ENCODE measurements around the gene CP.

The CP gene

GRCh38 chr3:149221783-149222517 lies at the start of gene CP:
CP (minus strand) TSS chr3:149221829; CDS start chr3:149221792, 37 bp downstream.
- Histone ChIP-seq H3K27me3 (replicated peaks; ENCODE audit: control insufficient read depth, insufficient read depth, low read length) (no peaks in the 10 kb centered on the region), H3K9ac (ENCODE audit: low read length) (peak within 1 kb of the TSS; percentile 30), H3K36me3 (ENCODE audit: control insufficient read depth, insufficient read depth, low read length, severe bottlenecking) (no peaks in the 10 kb centered on the region), H3K4me1 (ENCODE audit: control insufficient read depth, insufficient read depth, low read length) (peaks cover 22% of the 10 kb centered on the region), H3K9me3 (ENCODE audit: control insufficient read depth, low read length) (no peaks in the 10 kb centered on the region), H3K4me3 (ENCODE audit: low read length) (peak within 1 kb of the TSS; percentile 58)
- no peak for DNase-seq (ENCODE audit: low read depth)

- DNase-seq (ENCODE audit: low read depth): peak; percentile 47
- Histone ChIP-seq H3K4me3 (ENCODE audit: low read length) (no peak overlapping the region), H3K27me3 (replicated peaks; ENCODE audit: control insufficient read depth, insufficient read depth, low read length) (no peaks in the 10 kb centered on the region), H3K4me1 (ENCODE audit: control insufficient read depth, insufficient read depth, low read length) (peaks cover 22% of the 10 kb centered on the region), H3K36me3 (ENCODE audit: control insufficient read depth, insufficient read depth, low read length, severe bottlenecking) (no peaks in the 10 kb centered on the region), H3K9ac (ENCODE audit: low read length) (no peak overlapping the region), H3K9me3 (ENCODE audit: control insufficient read depth, low read length) (no peaks in the 10 kb centered on the region)
Observed at GRCh38 chr3:149270180-149270579, 48.6 kb upstream of the CP start.

- Histone ChIP-seq H3K4me3 (ENCODE audit: low read length) (no peak overlapping the region), H3K9me3 (ENCODE audit: control insufficient read depth, low read length) (no peaks in the 10 kb centered on the region), H3K4me1 (ENCODE audit: control insufficient read depth, insufficient read depth, low read length) (peaks cover 19% of the 10 kb centered on the region), H3K9ac (ENCODE audit: low read length) (no peak overlapping the region), H3K36me3 (ENCODE audit: control insufficient read depth, insufficient read depth, low read length, severe bottlenecking) (no peaks in the 10 kb centered on the region), H3K27me3 (replicated peaks; ENCODE audit: control insufficient read depth, insufficient read depth, low read length) (no peaks in the 10 kb centered on the region)
- DNase-seq (ENCODE audit: low read depth): no peak
Observed at GRCh38 chr3:149269687-149270086, 48.1 kb upstream of the CP start.

GRCh38 chr3:149267565-149267964 lies 45.9 kb upstream of the CP start:
- H3K4me3 ChIP-seq (ENCODE audit: low read length): no peak overlapping the region
- DNase-seq (ENCODE audit: low read depth): no peak
- no peak overlapping the region for H3K9ac ChIP-seq (ENCODE audit: low read length)
- no peaks in the 10 kb centered on the region for H3K36me3 ChIP-seq (ENCODE audit: control insufficient read depth, insufficient read depth, low read length, severe bottlenecking)
- H3K4me1 ChIP-seq (ENCODE audit: control insufficient read depth, insufficient read depth, low read length): peaks cover 7% of the 10 kb centered on the region
- no peaks in the 10 kb centered on the region for H3K27me3 ChIP-seq (replicated peaks; ENCODE audit: control insufficient read depth, insufficient read depth, low read length)
- H3K9me3 ChIP-seq (ENCODE audit: control insufficient read depth, low read length): no peaks in the 10 kb centered on the region

- DNase-seq (ENCODE audit: low read depth): peak; percentile 74
- H3K27me3 ChIP-seq (replicated peaks; ENCODE audit: control insufficient read depth, insufficient read depth, low read length): no peaks in the 10 kb centered on the region
- no peak overlapping the region for H3K4me3 ChIP-seq (ENCODE audit: low read length)
- H3K9ac ChIP-seq (ENCODE audit: low read length): no peak overlapping the region
- no peaks in the 10 kb centered on the region for H3K36me3 ChIP-seq (ENCODE audit: control insufficient read depth, insufficient read depth, low read length, severe bottlenecking)
- H3K9me3 ChIP-seq (ENCODE audit: control insufficient read depth, low read length): no peaks in the 10 kb centered on the region
- peaks cover 7% of the 10 kb centered on the region for H3K4me1 ChIP-seq (ENCODE audit: control insufficient read depth, insufficient read depth, low read length)
Observed at GRCh38 chr3:149266736-149267135, 45.1 kb upstream of the CP start.

GRCh38 chr3:149263856-149264255 lies 42.2 kb upstream of the CP start:
- Histone ChIP-seq H3K4me3 (ENCODE audit: low read length) (no peak overlapping the region), H3K9ac (ENCODE audit: low read length) (no peak overlapping the region), H3K36me3 (ENCODE audit: control insufficient read depth, insufficient read depth, low read length, severe bottlenecking) (no peaks in the 10 kb centered on the region), H3K27me3 (replicated peaks; ENCODE audit: control insufficient read depth, insufficient read depth, low read length) (no peaks in the 10 kb centered on the region), H3K9me3 (ENCODE audit: control insufficient read depth, low read length) (no peaks in the 10 kb centered on the region), H3K4me1 (ENCODE audit: control insufficient read depth, insufficient read depth, low read length) (no peaks in the 10 kb centered on the region)
- no peak for DNase-seq (ENCODE audit: low read depth)

- no peak overlapping the region for H3K9ac ChIP-seq (ENCODE audit: low read length)
- no peak overlapping the region for H3K4me3 ChIP-seq (ENCODE audit: low read length)
- H3K9me3 ChIP-seq (ENCODE audit: control insufficient read depth, low read length): no peaks in the 10 kb centered on the region
- no peaks in the 10 kb centered on the region for H3K4me1 ChIP-seq (ENCODE audit: control insufficient read depth, insufficient read depth, low read length)
- no peak for DNase-seq (ENCODE audit: low read depth)
- H3K36me3 ChIP-seq (ENCODE audit: control insufficient read depth, insufficient read depth, low read length, severe bottlenecking): no peaks in the 10 kb centered on the region
- no peaks in the 10 kb centered on the region for H3K27me3 ChIP-seq (replicated peaks; ENCODE audit: control insufficient read depth, insufficient read depth, low read length)
Observed at GRCh38 chr3:149258714-149259113, 37.1 kb upstream of the CP start.

- Histone ChIP-seq H3K4me1 (ENCODE audit: control insufficient read depth, insufficient read depth, low read length) (no peaks in the 10 kb centered on the region), H3K27me3 (replicated peaks; ENCODE audit: control insufficient read depth, insufficient read depth, low read length) (no peaks in the 10 kb centered on the region), H3K4me3 (ENCODE audit: low read length) (no peak overlapping the region), H3K9me3 (ENCODE audit: control insufficient read depth, low read length) (no peaks in the 10 kb centered on the region), H3K9ac (ENCODE audit: low read length) (no peak overlapping the region), H3K36me3 (ENCODE audit: control insufficient read depth, insufficient read depth, low read length, severe bottlenecking) (no peaks in the 10 kb centered on the region)
- DNase-seq (ENCODE audit: low read depth): no peak
Observed at GRCh38 chr3:149258298-149258697, 36.7 kb upstream of the CP start.

- Histone ChIP-seq H3K36me3 (ENCODE audit: control insufficient read depth, insufficient read depth, low read length, severe bottlenecking) (no peaks in the 10 kb centered on the region), H3K9ac (ENCODE audit: low read length) (no peak overlapping the region), H3K4me1 (ENCODE audit: control insufficient read depth, insufficient read depth, low read length) (peaks cover 12% of the 10 kb centered on the region), H3K4me3 (ENCODE audit: low read length) (no peak overlapping the region), H3K27me3 (replicated peaks; ENCODE audit: control insufficient read depth, insufficient read depth, low read length) (no peaks in the 10 kb centered on the region), H3K9me3 (ENCODE audit: control insufficient read depth, low read length) (no peaks in the 10 kb centered on the region)
- no peak for DNase-seq (ENCODE audit: low read depth)
Observed at GRCh38 chr3:149252272-149252671, 30.6 kb upstream of the CP start.

- H3K9ac ChIP-seq (ENCODE audit: low read length): no peak overlapping the region
- no peaks in the 10 kb centered on the region for H3K27me3 ChIP-seq (replicated peaks; ENCODE audit: control insufficient read depth, insufficient read depth, low read length)
- H3K4me1 ChIP-seq (ENCODE audit: control insufficient read depth, insufficient read depth, low read length): peaks cover 23% of the 10 kb centered on the region
- no peaks in the 10 kb centered on the region for H3K9me3 ChIP-seq (ENCODE audit: control insufficient read depth, low read length)
- no peak for DNase-seq (ENCODE audit: low read depth)
- no peaks in the 10 kb centered on the region for H3K36me3 ChIP-seq (ENCODE audit: control insufficient read depth, insufficient read depth, low read length, severe bottlenecking)
- no peak overlapping the region for H3K4me3 ChIP-seq (ENCODE audit: low read length)
Observed at GRCh38 chr3:149251186-149251585, 29.6 kb upstream of the CP start.

GRCh38 chr3:149247929-149248691 lies 26.5 kb upstream of the CP start:
- H3K9ac ChIP-seq (ENCODE audit: low read length): peak overlapping the region; percentile 65
- no peaks in the 10 kb centered on the region for H3K9me3 ChIP-seq (ENCODE audit: control insufficient read depth, low read length)
- peaks cover 34% of the 10 kb centered on the region for H3K4me1 ChIP-seq (ENCODE audit: control insufficient read depth, insufficient read depth, low read length)
- H3K4me3 ChIP-seq (ENCODE audit: low read length): no peak overlapping the region
- peak; percentile 40 for DNase-seq (ENCODE audit: low read depth)
- H3K36me3 ChIP-seq (ENCODE audit: control insufficient read depth, insufficient read depth, low read length, severe bottlenecking): no peaks in the 10 kb centered on the region
- H3K27me3 ChIP-seq (replicated peaks; ENCODE audit: control insufficient read depth, insufficient read depth, low read length): no peaks in the 10 kb centered on the region

Measured in adipocyte (in vitro differentiated cells).